ENCODE measurements around the gene SH3RF3.
"Not testable (repeated sequence)": the region's sequence is repeated elsewhere in the genome, so short reads cannot be mapped to it uniquely, and the experiment has no call there.

SH3RF3 gene

GRCh38 chr2:109117780-109118179, 11.2 kb upstream of the SH3RF3 start:
- no peak for DNase-seq (ENCODE audit: low read depth)
- TF ChIP-seq, protein P1, sequence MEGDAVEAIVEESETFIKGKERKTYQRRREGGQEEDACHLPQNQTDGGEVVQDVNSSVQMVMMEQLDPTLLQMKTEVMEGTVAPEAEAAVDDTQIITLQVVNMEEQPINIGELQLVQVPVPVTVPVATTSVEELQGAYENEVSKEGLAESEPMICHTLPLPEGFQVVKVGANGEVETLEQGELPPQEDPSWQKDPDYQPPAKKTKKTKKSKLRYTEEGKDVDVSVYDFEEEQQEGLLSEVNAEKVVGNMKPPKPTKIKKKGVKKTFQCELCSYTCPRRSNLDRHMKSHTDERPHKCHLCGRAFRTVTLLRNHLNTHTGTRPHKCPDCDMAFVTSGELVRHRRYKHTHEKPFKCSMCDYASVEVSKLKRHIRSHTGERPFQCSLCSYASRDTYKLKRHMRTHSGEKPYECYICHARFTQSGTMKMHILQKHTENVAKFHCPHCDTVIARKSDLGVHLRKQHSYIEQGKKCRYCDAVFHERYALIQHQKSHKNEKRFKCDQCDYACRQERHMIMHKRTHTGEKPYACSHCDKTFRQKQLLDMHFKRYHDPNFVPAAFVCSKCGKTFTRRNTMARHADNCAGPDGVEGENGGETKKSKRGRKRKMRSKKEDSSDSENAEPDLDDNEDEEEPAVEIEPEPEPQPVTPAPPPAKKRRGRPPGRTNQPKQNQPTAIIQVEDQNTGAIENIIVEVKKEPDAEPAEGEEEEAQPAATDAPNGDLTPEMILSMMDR (conservative IDR thresholded peaks at IDR 0.05; ENCODE audit: low read depth, low read length): no peak

DNA sequence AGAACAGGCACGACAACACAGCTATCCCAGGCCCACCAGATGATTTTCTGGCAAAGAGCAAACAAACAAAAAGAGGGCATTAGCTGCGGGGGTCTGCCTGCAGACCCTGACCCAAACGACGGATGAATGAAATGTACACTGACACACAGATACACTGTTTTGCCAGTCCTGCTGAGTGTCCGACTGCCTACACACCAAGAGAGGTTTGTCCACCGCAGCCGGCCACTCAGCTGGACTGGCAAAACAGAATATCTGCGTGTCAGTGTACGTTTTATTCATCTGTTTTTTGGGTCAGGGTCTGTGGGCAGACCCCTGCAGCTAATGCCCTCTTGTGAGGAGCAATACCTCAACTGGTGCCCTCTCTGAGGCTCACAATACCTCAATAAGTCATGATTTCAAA, 10.7 kb upstream of the SH3RF3 start:
- no peak overlapping the region for H3K4me3 ChIP-seq (ENCODE audit: low read depth, low read length)
- TF ChIP-seq, protein P1 (conservative IDR thresholded peaks at IDR 0.05; ENCODE audit: low read depth, low read length): no peak
- DNase-seq (ENCODE audit: low read depth): no peak

More at GRCh38 chr2:109117780-109118179, 11.2 kb upstream of the SH3RF3 start:
- H3K4me3 ChIP-seq (ENCODE audit: low read depth, low read length): no peak overlapping the region

DNA sequence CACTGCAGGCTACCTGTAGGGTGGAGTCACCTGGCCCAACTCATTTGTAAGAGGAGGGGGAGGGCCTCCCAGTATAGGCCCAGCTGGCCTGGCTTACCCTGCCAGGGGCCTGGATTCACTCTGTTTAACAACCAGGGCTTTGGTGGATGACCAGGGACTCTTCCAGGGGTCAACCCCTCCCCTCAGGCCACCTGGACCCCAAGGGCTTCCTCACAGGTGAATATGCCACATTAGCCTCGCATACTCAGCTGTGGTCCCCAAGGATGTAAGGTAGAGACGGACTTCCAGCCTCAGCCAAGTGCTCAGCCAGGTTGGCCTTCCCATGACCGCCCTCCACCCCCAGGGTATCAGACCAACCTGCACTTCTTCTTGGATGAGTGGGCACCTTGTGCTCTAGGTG, 8.8 kb upstream of the SH3RF3 start:
- TF ChIP-seq, protein P1 (conservative IDR thresholded peaks at IDR 0.05; ENCODE audit: low read depth, low read length): no peak
- DNase-seq (ENCODE audit: low read depth): no peak
- H3K4me3 ChIP-seq (ENCODE audit: low read depth, low read length): no peak overlapping the region

- not testable (repeated sequence) for DNase-seq (ENCODE audit: low read depth); H3K4me3 ChIP-seq (ENCODE audit: low read depth, low read length)
Measured at GRCh38 chr2:109120686-109121085, 8.3 kb upstream of the SH3RF3 start.

DNA sequence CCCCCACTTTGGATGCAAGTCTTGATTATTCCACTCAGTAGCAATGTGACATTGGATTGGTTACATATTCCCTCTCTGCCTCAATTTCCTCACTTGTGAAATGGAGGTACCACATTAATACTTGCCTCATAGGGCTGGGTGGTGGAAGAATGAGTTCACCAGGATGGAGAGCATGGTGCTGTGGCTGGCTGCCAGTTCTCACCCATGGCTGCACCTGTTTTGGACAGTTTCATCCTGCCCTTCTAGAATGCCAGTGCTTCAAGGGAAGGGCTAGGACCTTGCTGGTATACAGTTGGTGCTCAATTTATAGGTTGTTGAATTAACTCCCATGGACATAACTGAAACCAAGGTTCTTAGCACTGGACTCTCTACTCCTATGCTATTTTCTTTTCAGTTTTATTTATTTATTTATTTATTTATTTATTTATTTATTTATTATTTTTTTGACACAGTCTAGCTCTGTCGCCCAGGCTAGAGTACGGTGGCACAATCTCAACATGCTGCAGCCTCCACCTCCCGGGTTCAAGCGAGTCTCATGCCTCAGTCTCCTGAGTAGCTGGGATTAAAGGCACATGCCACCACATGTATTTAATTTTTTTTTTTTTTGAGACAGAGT, 5.3 kb upstream of the SH3RF3 start:
- no peak overlapping the region for H3K4me3 ChIP-seq (ENCODE audit: low read depth, low read length)
- DNase-seq (ENCODE audit: low read depth): no peak
- TF ChIP-seq, protein P1 (conservative IDR thresholded peaks at IDR 0.05; ENCODE audit: low read depth, low read length): no peak

GRCh38 chr2:109124982-109125592, 3.9 kb upstream of the SH3RF3 start:
- no peak overlapping the region for H3K4me3 ChIP-seq (ENCODE audit: low read depth, low read length)
- DNase-seq (ENCODE audit: low read depth): no peak
- TF ChIP-seq, protein P1 (conservative IDR thresholded peaks at IDR 0.05; ENCODE audit: low read depth, low read length): no peak

DNA sequence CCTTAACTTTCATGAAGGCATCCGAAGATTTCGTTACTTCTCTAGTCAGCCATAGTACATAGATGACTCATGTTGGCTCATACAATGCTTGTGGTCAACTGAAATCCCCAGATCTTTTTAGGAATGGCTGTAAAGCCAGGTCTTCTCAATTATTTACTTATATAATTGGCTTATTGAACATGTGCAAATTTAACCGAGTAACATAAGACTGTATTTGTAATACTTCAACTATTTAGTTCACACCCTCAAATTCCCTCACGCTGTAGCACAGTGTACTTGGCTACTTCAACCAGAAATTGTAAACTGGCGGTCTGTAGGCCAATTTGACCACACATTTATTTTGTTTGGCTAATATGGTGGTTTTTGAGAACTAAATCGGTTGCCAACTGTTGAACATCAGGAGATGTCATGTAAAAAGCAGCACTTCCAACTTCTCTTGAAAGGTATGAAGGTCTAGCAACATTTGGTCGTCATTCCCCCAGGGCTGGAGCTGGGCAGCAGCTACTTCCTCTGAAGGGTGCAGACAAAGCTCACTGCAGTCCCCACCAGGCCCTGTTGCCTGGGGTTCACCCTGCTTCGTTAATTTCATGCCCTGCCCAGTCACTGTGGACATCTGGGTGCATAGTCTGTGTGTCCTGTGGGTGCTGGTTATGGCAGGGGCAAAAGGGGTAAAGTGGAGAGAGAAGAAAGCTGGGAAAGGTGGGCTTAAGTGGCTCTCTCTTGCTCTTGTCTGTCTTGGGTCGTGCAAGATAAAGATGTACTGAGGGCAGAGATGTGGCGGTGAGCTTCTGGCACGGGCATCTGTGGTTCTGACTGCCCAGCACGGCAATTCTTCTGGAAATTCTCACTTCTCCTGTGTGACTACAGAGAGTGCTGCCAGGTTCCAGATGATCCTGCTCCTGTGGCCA, 3.2 kb upstream of the SH3RF3 start:
- peak; percentile 94 for DNase-seq (ENCODE audit: low read depth)
- TF ChIP-seq, protein P1 (conservative IDR thresholded peaks at IDR 0.05; ENCODE audit: low read depth, low read length): no peak
- no peak overlapping the region for H3K4me3 ChIP-seq (ENCODE audit: low read depth, low read length)
